Endothelial cell of umbilical vein (primary cell): Measurements from ENCODE around the gene KRT78.

ENCODE experiments used
- EZH2 ChIP-seq: IDR thresholded peaks from 2 replicates; pipeline ENCODE4 v1.6.1; 2012; ENCODE audit warnings: borderline replicate concordance, low read depth, mild to moderate bottlenecking, moderate library complexity, low read length, inconsistent platforms; ENCODE audit not compliant: severe bottlenecking
- FOS ChIP-seq: IDR thresholded peaks from 2 replicates; pipeline ENCODE4 v1.6.1; 2011; ENCODE audit warnings: mild to moderate bottlenecking, low read length, moderate library complexity, borderline replicate concordance; ENCODE audit not compliant: insufficient read depth
- MYC ChIP-seq: IDR thresholded peaks from one replicate; pipeline ENCODE4 v1.6.1; 2011; ENCODE audit warnings: mild to moderate bottlenecking, low read depth, low read length
- POLR2A ChIP-seq: IDR thresholded peaks from 2 replicates; pipeline ENCODE4 v1.6.1; 2012; ENCODE audit warnings: low read depth, mild to moderate bottlenecking, control low read depth, low read length
- POLR2AphosphoS5 ChIP-seq: IDR thresholded peaks from 2 replicates; pipeline ENCODE4 v1.6.1; 2012; ENCODE audit warnings: low read depth, mild to moderate bottlenecking, control low read depth, low read length, moderate library complexity; ENCODE audit not compliant: insufficient read depth
- TF ChIP-seq, protein P1 (sequence below), 2 donors: IDR thresholded peaks; 1 replicate in 1 of 2; 2 replicates in 1 of 2; pipeline ENCODE4 v1.5.1; 2011; ENCODE audit warnings: low read length in 2 of 2, mild to moderate bottlenecking in 2 of 2, moderate library complexity in 2 of 2, control low read depth in 1 of 2, inconsistent platforms in 1 of 2, low read depth in 1 of 2; ENCODE audit not compliant: insufficient read depth in 1 of 2; ENCODE audit errors: extremely low read depth in 1 of 2
- TF ChIP-seq, protein P2 (sequence below): IDR thresholded peaks from 2 replicates; pipeline ENCODE4 v1.6.1; 2011; ENCODE audit not compliant: insufficient read depth, insufficient read length

GRCh38 chr12:52813885-52814709 lies 34.7 kb downstream of the KRT78 start, which contains the start of gene KRT4:
- TF ChIP-seq POLR2AphosphoS5 (no peak), POLR2A (no peak), MYC (no peak), FOS (no peak), EZH2 (no peak)
- TF ChIP-seq, protein P1, sequence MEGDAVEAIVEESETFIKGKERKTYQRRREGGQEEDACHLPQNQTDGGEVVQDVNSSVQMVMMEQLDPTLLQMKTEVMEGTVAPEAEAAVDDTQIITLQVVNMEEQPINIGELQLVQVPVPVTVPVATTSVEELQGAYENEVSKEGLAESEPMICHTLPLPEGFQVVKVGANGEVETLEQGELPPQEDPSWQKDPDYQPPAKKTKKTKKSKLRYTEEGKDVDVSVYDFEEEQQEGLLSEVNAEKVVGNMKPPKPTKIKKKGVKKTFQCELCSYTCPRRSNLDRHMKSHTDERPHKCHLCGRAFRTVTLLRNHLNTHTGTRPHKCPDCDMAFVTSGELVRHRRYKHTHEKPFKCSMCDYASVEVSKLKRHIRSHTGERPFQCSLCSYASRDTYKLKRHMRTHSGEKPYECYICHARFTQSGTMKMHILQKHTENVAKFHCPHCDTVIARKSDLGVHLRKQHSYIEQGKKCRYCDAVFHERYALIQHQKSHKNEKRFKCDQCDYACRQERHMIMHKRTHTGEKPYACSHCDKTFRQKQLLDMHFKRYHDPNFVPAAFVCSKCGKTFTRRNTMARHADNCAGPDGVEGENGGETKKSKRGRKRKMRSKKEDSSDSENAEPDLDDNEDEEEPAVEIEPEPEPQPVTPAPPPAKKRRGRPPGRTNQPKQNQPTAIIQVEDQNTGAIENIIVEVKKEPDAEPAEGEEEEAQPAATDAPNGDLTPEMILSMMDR (IDR thresholded peaks at IDR 0.05; ENCODE audit: extremely low read depth in 1 of 2, insufficient read depth in 1 of 2, low read depth in 1 of 2, low read length in 2 of 2), result no peak
- TF ChIP-seq, protein P2, sequence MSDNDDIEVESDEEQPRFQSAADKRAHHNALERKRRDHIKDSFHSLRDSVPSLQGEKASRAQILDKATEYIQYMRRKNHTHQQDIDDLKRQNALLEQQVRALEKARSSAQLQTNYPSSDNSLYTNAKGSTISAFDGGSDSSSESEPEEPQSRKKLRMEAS, result no peak
